Neuron (in vitro differentiated cells): ENCODE measurements around the gene C17orf114.
"Not testable (repeated sequence)": the region's sequence is repeated elsewhere in the genome, so short reads cannot be mapped to it uniquely, and the experiment has no call there.

Experiments
- H2AFZ ChIP-seq: one replicate; pipeline ENCODE4 v1.6.1; 2013; ENCODE audit warnings: low read depth, mild to moderate bottlenecking, inconsistent platforms, low read length, moderate library complexity
- H3K27me3 ChIP-seq: one replicate; pipeline ENCODE4 v1.6.1; 2013; ENCODE audit warnings: low read length; ENCODE audit not compliant: insufficient read depth
- H3K36me3 ChIP-seq: one replicate; pipeline ENCODE4 v1.6.1; 2013; ENCODE audit warnings: low read length; ENCODE audit not compliant: insufficient read depth
- H3K4me1 ChIP-seq: one replicate; pipeline ENCODE4 v1.6.1; 2013; ENCODE audit warnings: low read length; ENCODE audit not compliant: insufficient read depth
- H3K4me3 ChIP-seq: 2 replicates; pipeline ENCODE4 v1.5.1; 2013; ENCODE audit warnings: mild to moderate bottlenecking, low read length, moderate library complexity
- H3K9me3 ChIP-seq: one replicate; pipeline ENCODE4 v1.6.1; 2013; ENCODE audit warnings: low read length

C17orf114 gene

GRCh38 chr17:4837471-4838308, 35.6 kb upstream of the C17orf114 start:
- H3K9me3 ChIP-seq: no peaks in the 10 kb centered on the region
- no peaks in the 10 kb centered on the region for H3K27me3 ChIP-seq
- H2AFZ ChIP-seq: no peak overlapping the region
- H3K4me3 ChIP-seq: no peak overlapping the region
- H3K4me1 ChIP-seq: peaks cover 14% of the 10 kb centered on the region
- peaks cover 7% of the 10 kb centered on the region for H3K36me3 ChIP-seq

- peaks cover 7% of the 10 kb centered on the region for H3K36me3 ChIP-seq
- no peak overlapping the region for H2AFZ ChIP-seq
- no peak overlapping the region for H3K4me3 ChIP-seq
- peaks cover 14% of the 10 kb centered on the region for H3K4me1 ChIP-seq
- no peaks in the 10 kb centered on the region for H3K9me3 ChIP-seq
- H3K27me3 ChIP-seq: no peaks in the 10 kb centered on the region
Observed at GRCh38 chr17:4836221-4836620, 34.1 kb upstream of the C17orf114 start.

GRCh38 chr17:4834681-4835020, 32.5 kb upstream of the C17orf114 start:
- peaks cover 7% of the 10 kb centered on the region for H3K36me3 ChIP-seq
- H3K4me1 ChIP-seq: peaks cover 14% of the 10 kb centered on the region
- no peaks in the 10 kb centered on the region for H3K27me3 ChIP-seq
- peak overlapping the region; percentile 73 for H3K4me3 ChIP-seq
- H2AFZ ChIP-seq: no peak overlapping the region
- H3K9me3 ChIP-seq: no peaks in the 10 kb centered on the region

GRCh38 chr17:4833941-4834680, 32.0 kb upstream of the C17orf114 start:
- Histone ChIP-seq H3K36me3 (peaks cover 7% of the 10 kb centered on the region), H3K27me3 (no peaks in the 10 kb centered on the region), H3K4me3 (peak overlapping the region; percentile 73), H2AFZ (peak overlapping the region; percentile 60), H3K9me3 (no peaks in the 10 kb centered on the region), H3K4me1 (peaks cover 14% of the 10 kb centered on the region)

DNA sequence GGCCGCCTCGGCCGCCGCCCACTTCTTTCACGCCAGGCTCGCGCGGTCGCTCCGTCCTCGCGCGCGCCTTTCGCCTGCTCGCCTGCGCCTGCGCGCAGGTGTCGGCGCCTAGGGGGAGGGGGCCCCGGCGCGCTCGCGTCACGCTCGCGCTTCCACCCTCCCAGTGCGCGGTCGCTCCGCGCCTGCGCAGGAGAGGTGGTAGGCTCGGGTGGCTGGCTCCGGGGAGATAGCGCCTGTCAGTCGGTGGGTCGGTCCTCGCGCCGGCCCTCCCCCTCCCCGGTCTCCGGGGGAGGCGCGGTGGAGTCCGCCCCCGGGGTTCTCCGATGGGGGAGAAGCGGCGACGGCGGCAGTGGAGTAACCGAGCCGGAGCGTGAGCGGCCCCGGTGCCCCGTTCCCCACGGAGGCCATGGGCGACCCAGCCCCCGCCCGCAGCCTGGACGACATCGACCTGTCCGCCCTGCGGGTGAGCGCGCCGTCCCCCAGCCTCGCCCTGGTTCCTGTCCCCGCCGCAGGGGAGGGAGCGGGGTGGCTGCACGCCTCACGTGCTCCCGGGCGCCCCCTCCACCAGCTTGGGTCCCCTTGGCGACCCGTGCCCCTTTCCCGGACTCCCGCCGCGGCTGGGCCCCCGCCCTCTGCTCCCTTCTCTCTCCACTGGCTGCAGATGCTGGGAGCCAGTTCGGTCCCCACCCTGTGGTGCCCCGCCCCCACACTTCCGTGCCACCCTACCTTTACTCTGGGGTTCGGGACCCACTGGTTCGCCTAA, 31.2 kb upstream of the C17orf114 start, which contains the start of gene MINK1:
MINK1 (plus strand) TSS at position 163 of the 763 bp plus-strand sequence; CDS start at position 407, 244 bp downstream.
- H3K4me3 ChIP-seq: peak within 1 kb of the TSS; percentile 73
- H3K4me1 ChIP-seq: peaks cover 14% of the 10 kb centered on the region
- H3K27me3 ChIP-seq: no peaks in the 10 kb centered on the region
- H3K9me3 ChIP-seq: no peaks in the 10 kb centered on the region
- H2AFZ ChIP-seq: peak within 1 kb of the TSS; percentile 60
- peaks cover 7% of the 10 kb centered on the region for H3K36me3 ChIP-seq

GRCh38 chr17:4832829-4833177, 30.7 kb upstream of the C17orf114 start:
- Histone ChIP-seq H3K4me1 (peaks cover 14% of the 10 kb centered on the region), H3K4me3 (peak overlapping the region; percentile 73), H2AFZ (peak overlapping the region; percentile 60)
- not testable (repeated sequence) for H3K9me3 ChIP-seq, H3K27me3 ChIP-seq, H3K36me3 ChIP-seq

DNA sequence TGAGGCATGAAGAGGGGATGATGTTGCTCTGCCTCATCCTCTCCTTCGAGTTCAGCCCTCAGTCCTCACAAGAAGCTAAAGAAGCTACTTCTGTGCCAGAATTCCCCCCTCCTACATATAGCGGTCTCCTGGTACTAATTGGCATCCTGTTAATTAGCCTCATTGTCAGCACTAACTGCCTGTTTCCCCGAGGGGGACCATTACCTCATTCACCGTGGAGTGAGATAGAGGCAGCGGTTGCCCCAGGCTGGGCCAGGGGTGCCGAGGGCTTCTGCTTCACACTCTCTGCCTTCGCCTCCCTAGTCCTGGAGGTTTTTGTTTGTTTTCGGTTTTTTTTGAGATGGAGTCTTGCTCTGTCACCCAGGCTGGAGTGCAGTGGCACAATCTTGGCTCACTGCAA, 25.3 kb upstream of the C17orf114 start:
- no peak overlapping the region for H2AFZ ChIP-seq
- no peaks in the 10 kb centered on the region for H3K9me3 ChIP-seq
- H3K27me3 ChIP-seq: no peaks in the 10 kb centered on the region
- H3K36me3 ChIP-seq: peaks cover 7% of the 10 kb centered on the region
- no peak overlapping the region for H3K4me3 ChIP-seq
- H3K4me1 ChIP-seq: no peaks in the 10 kb centered on the region

DNA sequence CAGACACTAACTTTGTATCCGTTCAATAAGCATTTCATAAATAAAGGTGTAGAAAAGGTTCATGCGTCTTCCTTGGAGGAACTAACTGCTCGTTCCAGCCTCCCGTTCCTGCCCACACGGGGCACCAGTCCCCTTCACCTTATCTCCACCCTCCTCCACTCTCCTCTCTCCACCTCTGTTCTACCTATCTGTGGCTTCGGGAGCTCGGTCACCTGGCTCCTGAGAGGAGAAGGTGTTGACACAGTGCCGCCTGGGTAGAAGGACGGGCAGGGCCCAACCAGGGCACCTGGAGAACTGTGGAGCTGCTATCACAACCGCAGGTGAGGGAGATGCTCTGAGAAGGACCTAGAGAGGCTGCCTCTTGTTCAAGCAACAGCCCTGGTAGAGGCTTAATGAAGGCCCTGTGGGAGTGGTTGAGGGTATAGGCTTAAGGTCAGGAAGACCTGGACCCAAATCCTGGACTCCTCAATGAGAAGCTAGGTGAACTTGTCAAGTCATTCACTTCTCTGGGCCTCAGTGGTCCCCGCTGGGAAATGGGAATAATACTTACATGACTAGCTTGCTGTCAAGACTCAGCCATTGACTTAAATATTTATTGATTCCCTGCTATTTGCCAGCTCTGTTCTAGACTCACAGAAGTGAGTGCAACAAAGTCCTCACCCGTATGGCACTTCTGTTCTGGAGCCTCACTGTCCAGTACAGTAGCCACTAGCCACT, 21.4 kb upstream of the C17orf114 start:
- no peaks in the 10 kb centered on the region for H3K4me1 ChIP-seq
- no peak overlapping the region for H3K4me3 ChIP-seq
- no peaks in the 10 kb centered on the region for H3K9me3 ChIP-seq
- H3K36me3 ChIP-seq: peaks cover 17% of the 10 kb centered on the region
- H3K27me3 ChIP-seq: no peaks in the 10 kb centered on the region
- no peak overlapping the region for H2AFZ ChIP-seq

DNA sequence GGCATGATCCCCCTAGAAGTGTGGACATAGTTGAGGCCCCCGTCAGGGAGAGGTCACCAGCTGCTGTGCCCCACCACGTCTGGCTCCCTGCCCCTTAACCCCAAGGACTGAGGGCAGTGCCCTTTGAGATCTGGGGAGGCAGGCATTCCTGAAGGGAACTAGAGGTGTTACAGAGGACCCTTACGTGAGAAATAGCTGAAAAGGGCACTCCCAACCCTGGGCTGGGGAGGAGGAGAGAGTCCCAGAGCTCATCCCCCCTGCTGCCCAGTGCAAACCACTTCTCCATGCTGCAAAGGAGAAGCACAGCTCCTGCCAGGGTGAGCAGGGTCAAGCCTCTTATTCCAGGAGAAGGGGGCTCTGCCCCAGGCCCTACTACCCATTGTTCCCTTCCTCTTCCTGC, 20.7 kb upstream of the C17orf114 start:
- Histone ChIP-seq H2AFZ (no peak overlapping the region), H3K27me3 (no peaks in the 10 kb centered on the region), H3K4me1 (no peaks in the 10 kb centered on the region), H3K9me3 (no peaks in the 10 kb centered on the region), H3K36me3 (peaks cover 24% of the 10 kb centered on the region), H3K4me3 (no peak overlapping the region)

- Histone ChIP-seq H3K9me3 (no peaks in the 10 kb centered on the region), H3K27me3 (no peaks in the 10 kb centered on the region), H3K36me3 (peaks cover 44% of the 10 kb centered on the region), H2AFZ (no peak overlapping the region), H3K4me3 (no peak overlapping the region), H3K4me1 (no peaks in the 10 kb centered on the region)
Observed at GRCh38 chr17:4818276-4818675, 16.1 kb upstream of the C17orf114 start.

- no peaks in the 10 kb centered on the region for H3K4me1 ChIP-seq
- H3K36me3 ChIP-seq: peaks cover 41% of the 10 kb centered on the region
- H3K9me3 ChIP-seq: no peaks in the 10 kb centered on the region
- H3K27me3 ChIP-seq: no peaks in the 10 kb centered on the region
- H3K4me3 ChIP-seq: no peak overlapping the region
- H2AFZ ChIP-seq: no peak overlapping the region
Observed at GRCh38 chr17:4816826-4817225, 14.7 kb upstream of the C17orf114 start.

DNA sequence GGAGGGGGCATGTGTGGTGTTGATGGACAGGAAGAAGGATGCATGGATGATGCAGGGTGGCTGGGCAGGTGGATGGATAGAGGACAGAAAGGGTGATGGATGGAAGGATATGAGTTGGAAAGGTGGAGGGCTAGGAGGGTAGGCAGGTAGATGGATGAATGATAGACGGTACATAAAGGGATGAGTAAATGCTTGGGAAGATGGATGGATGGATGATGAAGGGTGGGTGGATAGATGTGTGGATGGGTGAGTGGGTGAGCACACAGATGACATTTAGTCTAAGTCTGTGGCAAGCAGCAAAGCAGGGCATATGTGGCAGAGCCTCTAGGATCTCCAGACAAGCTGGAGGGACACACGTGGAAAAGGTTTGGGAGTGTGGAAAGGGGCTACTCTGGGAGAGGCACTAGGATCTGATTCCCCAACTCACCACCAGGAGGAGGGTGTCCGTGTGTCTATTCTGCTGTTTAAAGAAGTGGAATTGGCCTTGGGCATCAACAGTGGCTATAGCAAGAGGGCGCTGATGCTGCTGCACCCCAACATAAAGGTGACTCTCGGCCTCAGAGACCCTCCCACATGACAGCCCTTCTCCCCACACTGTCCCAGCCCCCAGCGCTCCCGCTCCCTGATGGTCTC, 13.0 kb upstream of the C17orf114 start:
- Histone ChIP-seq H3K9me3 (no peaks in the 10 kb centered on the region), H2AFZ (no peak overlapping the region), H3K4me3 (no peak overlapping the region), H3K4me1 (no peaks in the 10 kb centered on the region), H3K27me3 (no peaks in the 10 kb centered on the region), H3K36me3 (peaks cover 45% of the 10 kb centered on the region)
